Stromal cell of bone marrow (primary cell): ENCODE data around the gene BAHD1.

Experiments
- DNase-seq: peaks from one replicate; pipeline ENCODE4 v3.0.0-alpha.2; 2012; ENCODE audit warnings: low read depth

Gene BAHD1

DNA sequence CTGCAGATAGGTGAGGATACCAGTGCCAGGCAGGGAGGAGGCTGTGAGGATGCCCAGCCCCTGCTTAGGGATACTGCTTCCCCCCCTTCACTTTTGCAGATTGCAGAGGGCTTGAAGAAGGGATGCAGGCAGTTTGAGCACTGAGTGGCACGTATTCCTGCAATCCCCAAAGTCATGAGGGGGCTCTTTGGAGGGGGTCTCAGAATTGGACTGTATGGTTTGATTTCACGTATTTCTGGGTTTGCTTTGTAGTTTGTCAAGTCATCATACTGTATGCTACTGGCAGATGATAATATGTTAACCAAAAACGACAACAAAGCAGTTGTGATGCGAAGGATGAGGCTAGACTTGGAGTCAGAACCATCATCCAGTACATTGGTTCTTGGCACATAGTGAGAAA lies 58.1 kb downstream of the BAHD1 start:
- DNase-seq, result no peak

DNA sequence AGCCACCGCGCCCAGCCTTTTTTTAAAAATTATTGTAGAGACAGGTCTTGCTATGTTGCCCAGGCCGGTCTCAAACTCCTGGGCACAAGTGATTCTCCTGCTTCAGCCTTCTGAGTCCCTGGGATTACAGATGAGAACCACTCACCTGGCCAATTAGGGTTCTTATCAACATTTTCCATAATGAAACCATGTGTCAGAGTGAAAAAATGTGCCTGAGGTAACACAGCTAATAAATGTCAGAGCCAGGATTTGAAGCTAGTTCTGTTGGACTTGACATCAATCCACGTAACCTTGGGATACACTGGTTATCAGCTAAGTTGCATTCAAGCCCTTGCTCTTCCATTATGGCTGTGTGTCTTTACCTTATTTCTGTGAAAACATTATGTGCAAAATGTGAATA lies 59.2 kb downstream of the BAHD1 start:
- no peak for DNase-seq

DNA sequence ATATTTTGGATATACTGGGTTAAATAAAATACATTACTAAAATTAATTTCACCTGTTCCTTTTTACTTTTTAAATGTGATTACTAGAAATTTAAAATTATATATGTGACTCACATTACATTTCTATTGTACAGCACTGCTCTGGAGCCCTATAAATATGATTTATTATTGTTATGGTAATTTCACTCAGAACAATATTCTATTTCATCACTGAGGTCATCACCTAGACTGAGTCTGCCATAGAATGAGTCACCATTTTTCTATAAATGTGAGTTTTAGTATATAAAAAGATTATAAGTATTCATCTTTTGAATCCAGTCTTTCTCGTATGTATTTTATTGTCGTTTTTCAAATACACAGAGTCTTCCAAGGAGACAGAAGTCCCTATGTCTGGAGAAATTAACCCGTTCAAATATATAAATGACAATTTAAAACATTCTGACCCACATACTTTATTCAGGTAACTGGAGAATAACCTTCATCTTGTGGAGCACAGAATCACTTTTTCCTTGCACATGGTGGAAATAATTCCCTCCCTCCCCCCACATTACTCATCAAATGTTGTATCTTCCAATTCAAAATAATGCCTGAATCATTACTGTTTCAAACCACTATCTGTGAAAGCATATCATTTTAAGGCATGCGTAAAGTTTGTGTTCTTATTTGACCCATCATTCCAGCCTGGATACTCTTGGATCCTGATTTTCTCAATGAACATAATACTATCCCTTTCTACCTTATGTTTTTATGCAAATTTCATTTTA lies 60.0 kb downstream of the BAHD1 start:
- DNase-seq, result no peak

DNA sequence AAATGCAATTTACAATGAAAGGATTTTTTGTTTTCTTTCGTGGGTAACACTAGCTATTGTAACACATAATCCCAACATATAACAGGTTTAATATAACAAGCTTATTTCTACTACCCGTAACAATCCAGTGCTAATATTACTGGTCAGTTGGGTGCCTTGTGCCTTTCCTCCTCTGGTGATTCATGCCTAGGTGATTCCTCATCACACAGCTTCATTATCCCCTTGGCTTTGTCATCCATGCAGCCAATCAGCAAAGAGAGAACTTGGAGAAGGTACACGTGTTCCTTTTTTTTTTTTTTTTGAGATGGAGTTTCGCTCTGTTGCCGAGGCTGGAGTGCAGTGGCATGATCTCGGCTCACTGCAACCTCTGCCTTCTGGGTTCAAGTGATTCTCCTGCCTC lies 60.7 kb downstream of the BAHD1 start:
- no peak for DNase-seq

DNA sequence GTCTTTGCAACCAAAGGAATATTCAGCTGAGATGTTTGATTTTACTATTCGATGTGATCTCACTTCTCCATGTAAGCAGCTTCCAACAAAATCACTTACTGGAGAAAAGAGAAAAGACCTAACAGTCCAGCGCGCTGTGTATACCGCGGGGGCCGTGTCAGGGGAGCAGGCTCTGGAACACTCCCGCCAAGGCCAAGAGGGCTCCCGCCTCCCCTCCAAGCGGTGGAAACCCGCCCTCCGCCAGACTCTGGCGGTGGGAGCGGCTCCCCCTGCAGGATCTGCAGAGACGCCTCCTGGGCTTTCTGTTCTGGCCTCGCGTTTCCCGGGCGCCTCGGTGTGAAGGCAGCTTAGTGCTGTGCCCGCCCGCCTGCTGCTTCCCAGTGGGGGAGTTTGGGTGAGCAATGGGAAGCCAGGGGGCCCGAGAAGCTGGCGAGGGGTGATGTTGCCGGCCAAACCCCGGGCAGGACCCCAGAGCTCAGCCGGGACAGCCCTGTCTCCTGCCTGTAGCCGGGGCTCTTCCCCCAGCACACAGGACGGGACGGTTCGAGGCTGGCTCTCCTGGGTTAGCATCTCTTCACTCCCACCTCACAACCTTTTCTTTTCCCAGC lies 66.3 kb downstream of the BAHD1 start:
- DNase-seq, result peak; percentile 51

DNA sequence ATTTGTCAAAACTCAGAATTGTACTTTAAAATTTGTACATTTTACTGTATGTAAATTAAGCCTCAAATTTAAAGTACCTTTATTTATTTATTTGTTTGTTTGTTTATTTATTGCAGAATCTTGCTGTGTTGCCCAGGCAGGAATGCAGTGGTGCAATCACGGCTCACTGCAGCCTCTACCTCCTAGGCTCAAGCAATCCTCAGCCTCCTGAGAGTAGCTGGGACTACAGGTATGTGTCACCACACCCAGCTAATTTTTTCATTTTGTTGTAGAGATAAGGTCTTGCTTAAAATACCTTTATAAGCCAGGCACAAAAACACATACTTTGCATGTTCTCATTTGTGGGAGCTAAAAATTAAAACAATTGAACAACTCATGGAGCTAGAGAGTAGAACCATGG lies 67.5 kb downstream of the BAHD1 start:
- no peak for DNase-seq

DNA sequence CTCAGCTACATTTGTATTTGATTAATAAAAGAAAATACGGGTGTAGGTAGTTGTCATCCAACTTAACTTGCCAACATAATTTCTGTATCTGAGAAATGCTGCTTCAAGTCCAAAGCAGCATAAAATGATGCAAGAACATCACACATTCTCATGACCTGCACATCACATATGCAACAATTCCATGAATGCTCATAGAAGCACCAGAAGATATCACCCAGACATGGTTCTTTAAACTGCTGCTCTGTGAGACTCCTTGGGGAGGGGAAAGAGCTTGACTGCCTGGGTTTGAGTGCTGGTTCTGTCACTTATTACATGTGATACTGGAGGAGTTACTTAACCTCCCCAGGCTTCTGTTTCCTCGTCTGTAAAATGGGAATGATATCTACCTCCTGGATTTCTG lies 69.4 kb downstream of the BAHD1 start:
- DNase-seq, result no peak

DNA sequence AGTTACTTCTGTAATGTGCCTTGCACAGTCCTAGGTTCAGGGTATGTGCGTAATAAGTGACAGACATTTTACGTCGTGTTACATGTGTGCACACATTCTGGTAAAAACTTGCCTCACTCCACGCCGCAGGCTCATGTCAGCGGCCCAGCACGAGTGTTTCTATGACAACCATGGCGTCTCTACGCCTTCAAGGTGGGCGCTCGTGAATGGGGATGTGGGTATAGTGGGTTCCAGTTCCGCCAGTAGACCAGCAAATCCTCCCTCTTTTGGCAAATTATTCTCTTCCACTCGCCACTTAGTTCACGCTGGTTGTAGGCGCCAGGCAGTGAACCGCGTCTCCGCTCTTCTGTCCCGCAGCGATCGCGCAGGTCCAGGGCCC lies 70.3 kb downstream of the BAHD1 start:
- no peak for DNase-seq

DNA sequence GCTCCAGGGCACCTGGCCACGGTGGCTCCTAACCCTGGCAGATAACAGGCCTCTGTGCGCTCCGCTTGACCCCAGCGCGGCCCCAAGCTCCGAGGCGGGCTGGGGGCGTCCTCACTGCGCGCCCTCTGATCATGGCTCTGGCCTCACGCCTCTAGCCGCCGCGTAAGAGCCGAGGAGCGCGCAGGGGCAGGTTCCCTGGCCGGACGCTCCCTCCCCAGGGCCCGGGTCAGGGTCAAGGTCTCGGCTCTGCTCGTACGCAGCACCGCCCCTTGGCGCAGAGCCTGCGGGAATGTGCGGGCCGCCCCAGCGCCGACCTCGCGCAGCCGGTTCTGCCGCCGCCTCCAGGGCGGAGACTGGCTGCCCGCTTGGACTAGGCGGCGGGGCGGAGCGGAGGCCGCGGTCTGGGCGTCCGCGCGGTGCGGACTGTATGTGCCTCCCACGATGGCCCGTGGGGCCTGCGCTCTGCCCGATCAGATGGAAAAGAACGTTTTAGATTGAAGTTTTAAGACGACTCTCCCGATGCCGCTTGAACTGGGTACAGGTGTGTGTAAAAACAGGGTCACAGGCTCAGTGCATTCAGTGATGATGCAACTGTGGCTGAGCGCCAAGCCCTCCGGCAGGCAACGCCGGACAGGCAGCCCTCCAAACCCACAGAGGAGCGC lies 70.8 kb downstream of the BAHD1 start:
- DNase-seq, result no peak

DNA sequence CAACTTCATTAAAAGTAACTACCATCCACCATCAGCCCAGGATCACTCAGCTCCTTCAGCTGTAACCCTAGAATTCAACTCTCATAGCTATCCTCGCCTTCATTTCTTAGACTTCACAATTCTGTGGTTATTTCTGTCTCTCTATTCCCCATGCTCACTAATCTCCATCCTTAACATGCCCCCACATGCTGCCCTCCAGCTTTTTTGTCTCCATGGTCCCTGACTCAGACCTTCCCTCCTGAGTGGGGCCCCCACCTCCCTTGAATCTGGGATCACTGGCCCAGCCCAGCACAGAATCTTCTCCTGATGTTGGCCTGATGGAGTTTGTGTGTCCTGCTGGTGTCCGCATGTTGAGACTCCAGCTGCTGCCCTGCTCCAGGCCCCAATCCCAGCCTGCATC lies 71.7 kb downstream of the BAHD1 start:
- no peak for DNase-seq

DNA sequence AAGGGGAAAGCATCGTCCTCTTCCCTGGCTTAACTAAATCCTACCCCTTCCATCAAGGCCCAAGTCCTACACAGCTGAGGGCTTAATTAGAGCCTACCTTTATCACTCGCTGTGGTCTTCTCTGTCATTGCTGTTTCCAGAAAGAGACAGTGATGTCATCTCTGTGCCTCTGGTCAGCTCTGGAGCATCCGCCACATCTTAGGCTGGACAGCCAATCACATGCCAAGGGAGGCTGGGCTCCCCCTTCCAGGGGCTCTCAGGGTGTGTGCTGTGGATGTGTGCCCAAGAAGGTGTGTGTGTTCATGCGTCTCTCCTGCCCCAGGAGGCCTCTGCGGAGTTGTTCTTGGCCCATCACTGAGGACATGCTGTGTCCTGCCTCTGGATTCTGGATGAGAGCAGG lies 72.9 kb downstream of the BAHD1 start:
- no peak for DNase-seq

DNA sequence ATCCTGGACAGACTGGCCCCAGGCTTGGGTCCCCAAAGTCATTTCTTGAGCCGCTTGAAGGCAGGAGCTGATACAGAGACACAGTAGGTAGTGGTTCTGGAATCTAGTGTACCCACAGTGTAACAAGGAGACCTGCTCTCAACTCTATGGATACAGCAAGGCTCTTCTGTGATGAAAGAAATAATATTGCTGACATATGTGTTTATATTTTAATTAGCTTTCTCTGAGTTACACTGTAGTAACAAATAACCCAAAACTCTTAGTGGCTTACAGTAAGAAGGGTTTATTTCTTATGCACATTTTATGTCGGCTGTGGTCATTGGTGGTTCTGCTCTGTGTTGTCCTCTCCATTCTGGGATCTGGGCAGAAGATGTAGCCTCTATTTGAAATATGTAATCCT lies 75.6 kb downstream of the BAHD1 start:
- DNase-seq, result no peak
